Adrenal gland (tissue), 12 donors: ENCODE measurements around the gene TFDP1. TPM values are rescaled to one million over a fixed set of nuclear protein-coding genes. Genes with fewer than 3 reads are reported as not detected.

Experiments
- DNase-seq, 7 donors: peaks; one replicate each; pipeline ENCODE4 v3.0.0-alpha.2; 2019 to 2020
- H3K27ac ChIP-seq, 5 donors: fragments of 200-600 bp; sonication (generic) in 4 of 5; 1 replicate in 3 of 5; 2 replicates in 2 of 5; pipeline versions ENCODE4 v1.5.1 to v1.8.0; 2016 to 2020; ENCODE audit warnings: mild to moderate bottlenecking in 1 of 5
- H3K27me3 ChIP-seq: fragments of 200-600 bp; 2 replicates; pipeline ENCODE4 v1.8.0; 2021
- H3K36me3 ChIP-seq, 2 donors: fragments of 200-600 bp; replicated peaks in 1 of 2; 1 replicate in 1 of 2; 2 replicates in 1 of 2; pipeline versions ENCODE4 v1.5.1 to v1.8.0; 2018 to 2022
- H3K4me1 ChIP-seq, 2 donors: fragments of 200-600 bp; replicated peaks in 1 of 2; 1 replicate in 1 of 2; 2 replicates in 1 of 2; pipeline versions ENCODE4 v1.5.1 to v1.8.0; 2018 to 2021
- H3K4me3 ChIP-seq, 4 donors: fragments of 200-600 bp; sonication (generic) in 3 of 4; one replicate each; pipeline ENCODE4 v1.5.1; 2016 to 2018
- H3K9me3 ChIP-seq, 3 donors: fragments of 200-600 bp; sonication (generic) in 1 of 3; replicated peaks in 1 of 3; 1 replicate in 2 of 3; 2 replicates in 1 of 3; pipeline versions ENCODE4 v1.5.1 to v1.8.0; 2016 to 2021
- CTCF ChIP-seq, 6 experiments: fragments of 450-650 bp in 4 of 6; fragments of 200-600 bp in 2 of 6; sonication (generic) in 1 of 6; IDR thresholded peaks; 1 replicate in 5 of 6; 2 replicates in 1 of 6; pipeline versions ENCODE4 v1.5.1 to v1.8.0; 2016 to 2021; ENCODE audit warnings: antibody characterized with exemption in 6 of 6, mild to moderate bottlenecking in 2 of 6, moderate library complexity in 1 of 6
- POLR2A ChIP-seq, 2 donors: fragments of 450-650 bp; IDR thresholded peaks; one replicate each; pipeline ENCODE4 v1.6.1; 2017; ENCODE audit warnings: antibody characterized with exemption in 2 of 2, mild to moderate bottlenecking in 2 of 2, moderate library complexity in 1 of 2
- WGBS, 4 donors: extraction: QIAGEN DNeasy Blood & Tissue Kit in 2 of 4; methylation state at CpG; one replicate each; pipeline versions ENCODE4 v1.1.5 to v1.1.7; 2013 to 2017; 5-methylcytosine and 5-hydroxymethylcytosine counted together
- intact Hi-C, 2 donors: fragments of 100-400 bp; cut with DNase I; formaldehyde crosslinking; loops; one replicate each; pipeline versions ENCODE4 v1.14.1 to v1.15.0; 2022 to 2023
- polyA plus RNA-seq, 3 donors: library from polyadenylated mRNA; stranded (reverse); fragments of 200-250 nt in 2 of 3; fragments of 350-450 nt in 1 of 3; fragmentation: Illumina TruSeq in 1 of 3; extraction: RNeasy Lipid Tissue Mini Kit (QIAGEN cat#74804) in 1 of 3; gene quantifications; one replicate each; pipeline ENCODE4 v1.2.3, GENCODE V29; 2013 to 2014
- total RNA-seq, 9 donors: library from RNA; depleted of rRNA in 4 of 9; stranded (reverse); fragments of >200 nt in 4 of 9; fragments of 120-200 nt in 1 of 9; fragmentation: NEBNext Ultra II Directional in 1 of 9; extraction: Animal tissue kit (Norgen Biotek cat#: 25700) in 1 of 9; gene quantifications; one replicate each; pipeline versions ENCODE4 v1.1.0 to v1.2.4, GENCODE V29; 2013 to 2023
- donor health status: healthy with polysubstance abuse.
- donor health status: Bipolar disorder and iron deficiency.
- donor health status: DM: yes; HTN: yes; CAD: no.
- donor health status: DM: no; HTN: no; CAD: no.
- donor health status: DM: no; HTN: no; CAD: no.
- donor health status: DM: yes; HTN: yes; CAD: no.

Gene TFDP1
- total and polyA plus RNA-seq, 12 donors: 16.5 to 50.0 (median 35.5) TPM

GRCh38 chr13:113671066-113672001, 86.8 kb downstream of the TFDP1 start:
- intact Hi-C loops: no loop called here
- WGBS, 4 donors: 90 to 92% (median 92%) methylated on average over 50 to 54 of the region's 54 CpGs
- Histone ChIP-seq H3K9me3 (no peaks in the 10 kb centered on the region), H3K27ac (no peak overlapping the region), H3K27me3 (no peaks in the 10 kb centered on the region), H3K36me3 (no peaks in the 10 kb centered on the region), H3K4me1 (no peaks in the 10 kb centered on the region), H3K4me3 (no peak overlapping the region)
- TF ChIP-seq POLR2A (IDR thresholded peaks at IDR 0.05): no peak
- no peak for TF ChIP-seq CTCF (IDR thresholded peaks at IDR 0.05)
- DNase-seq: peak in 2 of 7 donors; percentile 9 to 11

DNA sequence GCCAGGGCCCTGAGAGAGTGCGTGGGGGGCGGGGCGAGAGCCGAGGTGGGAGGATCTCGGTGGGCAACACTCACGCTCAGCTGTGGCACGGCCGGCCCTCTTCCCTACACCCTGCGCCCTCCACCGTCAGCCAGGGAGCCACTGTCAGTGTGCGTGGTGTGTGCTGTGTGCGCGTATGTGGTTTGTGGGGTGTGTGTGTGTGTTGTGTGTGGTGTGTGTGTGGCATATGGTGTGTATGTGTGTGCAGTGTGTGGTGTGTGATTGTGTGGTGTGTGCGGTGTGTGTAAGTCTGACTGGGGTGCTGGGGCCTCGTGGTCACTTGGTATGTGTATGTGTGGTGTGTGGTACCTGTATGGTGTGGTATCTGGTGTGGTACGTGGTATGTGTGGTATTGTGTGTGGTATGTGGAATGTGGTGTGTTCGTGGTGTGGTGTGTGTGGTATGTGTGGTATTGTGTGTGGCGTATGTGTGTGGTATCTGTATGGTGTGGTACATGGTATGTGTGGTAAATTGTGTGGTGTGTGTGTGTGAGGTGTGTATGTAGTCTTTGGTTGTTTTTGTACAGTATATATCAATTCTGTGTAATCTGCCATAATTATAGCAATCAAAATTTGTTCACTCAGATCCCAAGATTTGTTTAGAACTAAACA, 87.6 kb downstream of the TFDP1 start:
- peak in 1 of 7 donors; percentile 6 for DNase-seq
- no peak overlapping the region for H3K27ac ChIP-seq
- no peaks in the 10 kb centered on the region for H3K36me3 ChIP-seq
- H3K9me3 ChIP-seq: no peaks in the 10 kb centered on the region
- no peak overlapping the region for H3K4me3 ChIP-seq
- no peaks in the 10 kb centered on the region for H3K4me1 ChIP-seq
- WGBS, 4 donors: 78 to 87% (median 84%) methylated on average over 12 to 18 of the region's 18 CpGs
- intact Hi-C loops: no loop called here
- TF ChIP-seq POLR2A (IDR thresholded peaks at IDR 0.05) (no peak), CTCF (IDR thresholded peaks at IDR 0.05) (no peak)
- H3K27me3 ChIP-seq: no peaks in the 10 kb centered on the region

Other genes starting within 250 kb of the TFDP1 start
- 10 to 100 TPM in 7 of 9 donors, 1 to 10 TPM in 2; 1.8 to 28.0 (median 15.0) TPM for gene GRTP1, start 220.6 kb upstream of the TFDP1 start, total RNA-seq
- gene GRTP1, start 220.6 kb upstream of the TFDP1 start, polyA plus RNA-seq: 1 to 10 TPM; 6.8 to 7.9 (median 7.0) TPM
- 10 to 100 TPM in 2 of 9 donors, 1 to 10 TPM in 7; 2.7 to 14.2 (median 4.4) TPM for gene ADPRHL1, start 131.3 kb upstream of the TFDP1 start, total RNA-seq
- gene ADPRHL1, start 131.3 kb upstream of the TFDP1 start, polyA plus RNA-seq: 1 to 10 TPM; 2.0 to 4.2 (median 3.3) TPM
- gene DCUN1D2, start 94.0 kb upstream of the TFDP1 start, total RNA-seq: 10 to 100 TPM in 8 of 9 donors, 1 to 10 TPM in 1; 8.1 to 23.5 (median 18.0) TPM
- 10 to 100 TPM in 2 of 3 donors, 1 to 10 TPM in 1; 9.4 to 28.0 (median 21.7) TPM for gene DCUN1D2, start 94.0 kb upstream of the TFDP1 start, polyA plus RNA-seq
- gene ATP4B, start 73.4 kb downstream of the TFDP1 start, total RNA-seq: under 1 TPM in 1 of 9 donors, not detected in 8; 0.17 TPM
- not detected for gene ATP4B, start 73.4 kb downstream of the TFDP1 start, polyA plus RNA-seq
- under 1 TPM in 2 of 9 donors, not detected in 7; 0.22 to 0.38 TPM for gene GRK1, start 82.5 kb downstream of the TFDP1 start, total RNA-seq
- gene GRK1, start 82.5 kb downstream of the TFDP1 start, polyA plus RNA-seq: under 1 TPM in 1 of 3 donors, not detected in 2; 0.04 TPM
- 10 to 100 TPM in 5 of 9 donors, 1 to 10 TPM in 4; 1.3 to 26.3 (median 13.3) TPM for gene TMEM255B, start 174.5 kb downstream of the TFDP1 start, total RNA-seq
- 10 to 100 TPM in 2 of 3 donors, 1 to 10 TPM in 1; 5.2 to 60.1 (median 22.0) TPM for gene TMEM255B, start 174.5 kb downstream of the TFDP1 start, polyA plus RNA-seq